Measurements from ENCODE around the gene EIF1AY.

DNA sequence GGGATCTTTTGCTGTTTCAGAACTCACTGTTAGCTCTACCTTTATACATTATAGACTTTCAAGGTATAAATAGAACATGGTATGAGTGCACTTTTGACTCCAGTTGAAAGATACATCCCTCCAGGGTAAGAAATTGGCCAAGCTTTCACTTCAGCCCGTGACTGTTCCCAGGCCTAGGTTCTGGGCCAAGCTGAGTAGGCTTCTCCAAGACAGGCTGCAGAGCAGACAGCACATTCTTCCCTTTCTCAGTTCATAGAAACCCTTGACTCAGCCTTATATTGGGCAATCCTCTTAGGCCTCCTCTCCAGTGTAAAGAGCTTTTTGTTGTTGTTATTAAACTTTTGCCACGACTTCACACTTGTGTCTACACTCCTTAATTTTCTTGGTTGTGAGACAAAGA lies 29.5 kb upstream of the EIF1AY start:
- TF ChIP-seq POLR2A (IDR thresholded peaks at IDR 0.05; ENCODE audit: low read length) (no peak), JUNB (IDR thresholded peaks at IDR 0.05) (no peak)
- TF ChIP-seq, protein P1, sequence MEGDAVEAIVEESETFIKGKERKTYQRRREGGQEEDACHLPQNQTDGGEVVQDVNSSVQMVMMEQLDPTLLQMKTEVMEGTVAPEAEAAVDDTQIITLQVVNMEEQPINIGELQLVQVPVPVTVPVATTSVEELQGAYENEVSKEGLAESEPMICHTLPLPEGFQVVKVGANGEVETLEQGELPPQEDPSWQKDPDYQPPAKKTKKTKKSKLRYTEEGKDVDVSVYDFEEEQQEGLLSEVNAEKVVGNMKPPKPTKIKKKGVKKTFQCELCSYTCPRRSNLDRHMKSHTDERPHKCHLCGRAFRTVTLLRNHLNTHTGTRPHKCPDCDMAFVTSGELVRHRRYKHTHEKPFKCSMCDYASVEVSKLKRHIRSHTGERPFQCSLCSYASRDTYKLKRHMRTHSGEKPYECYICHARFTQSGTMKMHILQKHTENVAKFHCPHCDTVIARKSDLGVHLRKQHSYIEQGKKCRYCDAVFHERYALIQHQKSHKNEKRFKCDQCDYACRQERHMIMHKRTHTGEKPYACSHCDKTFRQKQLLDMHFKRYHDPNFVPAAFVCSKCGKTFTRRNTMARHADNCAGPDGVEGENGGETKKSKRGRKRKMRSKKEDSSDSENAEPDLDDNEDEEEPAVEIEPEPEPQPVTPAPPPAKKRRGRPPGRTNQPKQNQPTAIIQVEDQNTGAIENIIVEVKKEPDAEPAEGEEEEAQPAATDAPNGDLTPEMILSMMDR (IDR thresholded peaks at IDR 0.05), result no peak
